ENCODE results near the gene NFKB1.

The NFKB1 gene

GRCh38 chr4:102494603-102495002, 6.6 kb upstream of the NFKB1 start:
- no peak for DNase-seq (ENCODE audit: low read depth, low spot score)

GRCh38 chr4:102497986-102498385, 3.2 kb upstream of the NFKB1 start:
- no peak for DNase-seq (ENCODE audit: low read depth, low spot score)

- DNase-seq (ENCODE audit: low read depth, low spot score) = no peak
These were observed 835 bp upstream of the NFKB1 start for GRCh38 chr4:102500352-102500695.

- peak; percentile 87 for DNase-seq (ENCODE audit: low read depth, low spot score)
These were observed 213 bp downstream of the NFKB1 start for GRCh38 chr4:102501447-102501696.

- no peak for DNase-seq (ENCODE audit: low read depth, low spot score)
These were observed 1.3 kb downstream of the NFKB1 start for GRCh38 chr4:102502543-102502818.

GRCh38 chr4:102503301-102503746, 2.2 kb downstream of the NFKB1 start:
- DNase-seq (ENCODE audit: low read depth, low spot score) = no peak

- no peak for DNase-seq (ENCODE audit: low read depth, low spot score)
These were observed 3.0 kb downstream of the NFKB1 start for GRCh38 chr4:102503831-102504786.

- DNase-seq (ENCODE audit: low read depth, low spot score) = no peak
These were observed 3.8 kb downstream of the NFKB1 start for GRCh38 chr4:102504941-102505340.

- no peak for DNase-seq (ENCODE audit: low read depth, low spot score)
These were observed 4.5 kb downstream of the NFKB1 start for GRCh38 chr4:102505708-102506107.

- no peak for DNase-seq (ENCODE audit: low read depth, low spot score)
These were observed 5.4 kb downstream of the NFKB1 start for GRCh38 chr4:102506523-102506922.

GRCh38 chr4:102511830-102512605, 10.9 kb downstream of the NFKB1 start:
- no peak for DNase-seq (ENCODE audit: low read depth, low spot score)

- no peak for DNase-seq (ENCODE audit: low read depth, low spot score)
These were observed 13.3 kb downstream of the NFKB1 start for GRCh38 chr4:102514298-102514964.

GRCh38 chr4:102517753-102518152, 16.6 kb downstream of the NFKB1 start:
- DNase-seq (ENCODE audit: low read depth, low spot score) = no peak

- DNase-seq (ENCODE audit: low read depth, low spot score) = no peak
These were observed 17.6 kb downstream of the NFKB1 start for GRCh38 chr4:102518703-102519131.

GRCh38 chr4:102519925-102520324, 18.8 kb downstream of the NFKB1 start:
- DNase-seq (ENCODE audit: low read depth, low spot score) = no peak

- no peak for DNase-seq (ENCODE audit: low read depth, low spot score)
These were observed 20.4 kb downstream of the NFKB1 start for GRCh38 chr4:102521570-102521969.

GRCh38 chr4:102522031-102522440, 20.9 kb downstream of the NFKB1 start:
- DNase-seq (ENCODE audit: low read depth, low spot score) = no peak

- no peak for DNase-seq (ENCODE audit: low read depth, low spot score)
These were observed 23.5 kb downstream of the NFKB1 start for GRCh38 chr4:102524691-102525090.

- no peak for DNase-seq (ENCODE audit: low read depth, low spot score)
These were observed 23.9 kb downstream of the NFKB1 start for GRCh38 chr4:102525097-102525496.

- no peak for DNase-seq (ENCODE audit: low read depth, low spot score)
These were observed 24.3 kb downstream of the NFKB1 start for GRCh38 chr4:102525504-102525903.

GRCh38 chr4:102526532-102526931, 25.4 kb downstream of the NFKB1 start:
- DNase-seq (ENCODE audit: low read depth, low spot score) = no peak

- no peak for DNase-seq (ENCODE audit: low read depth, low spot score)
These were observed 26.6 kb downstream of the NFKB1 start for GRCh38 chr4:102527695-102528283.
